ENCODE data around the gene ABI1. TPM values are rescaled to one million over a fixed set of nuclear protein-coding genes. Genes with fewer than 3 reads are reported as not detected.

Gene ABI1
- total and polyA plus RNA-seq, 2 of the 13 experiments (the other 11 are each of a cell fraction or from before 2014, with no cell fraction given): 20.9 to 22.9 TPM

- TF ChIP-seq ZNF18 (CRISPR knock-in tag; IDR thresholded peaks at IDR 0.05; ENCODE audit: insufficient replicate concordance) (peak; percentile 95), POLR2G (IDR thresholded peaks at IDR 0.05; ENCODE audit: low read depth, low read length) (peak; percentile 89), ZNF530 (CRISPR knock-in tag; IDR thresholded peaks at IDR 0.05; ENCODE audit: low read depth) (0 out of 2 replicates have a peak, but pooled peaks have one; percentile 43), HOXA7 (CRISPR knock-in tag; IDR thresholded peaks at IDR 0.05) (no peak), SAFB2 (CRISPR knock-in tag; IDR thresholded peaks at IDR 0.05; ENCODE audit: borderline replicate concordance, low read depth) (peak; percentile 66; the same call in 1 of the 2 replicates), ZKSCAN5 (CRISPR knock-in tag; IDR thresholded peaks at IDR 0.05) (no peak), MYC (CRISPR knock-in tag; IDR thresholded peaks at IDR 0.05; ENCODE audit: borderline replicate concordance) (peak; percentile 97), ETV6 (CRISPR knock-in tag; conservative IDR thresholded peaks at IDR 0.05) (peak; percentile 57; the same call in 1 of the 2 replicates), MIER2 (CRISPR knock-in tag; IDR thresholded peaks at IDR 0.05) (no peak), YY1 (IDR thresholded peaks at IDR 0.05; ENCODE audit: insufficient read depth, insufficient replicate concordance, low read depth, low read length) (peak; percentile 73), MZF1 (CRISPR knock-in tag; IDR thresholded peaks at IDR 0.05; ENCODE audit: borderline replicate concordance) (no peak), ZBTB1 (CRISPR knock-in tag; IDR thresholded peaks at IDR 0.05; ENCODE audit: borderline replicate concordance) (no peak), STAG1 (CRISPR knock-in tag; IDR thresholded peaks at IDR 0.05) (no peak), ZNF550 (CRISPR knock-in tag; IDR thresholded peaks at IDR 0.05; ENCODE audit: borderline replicate concordance) (no peak), RNF2 (conservative IDR thresholded peaks at IDR 0.05; ENCODE audit: low read depth) (peak; percentile 71; the same call in 1 of the 2 replicates), RXRA (CRISPR knock-in tag; IDR thresholded peaks at IDR 0.05) (no peak), ZBTB49 (CRISPR knock-in tag; IDR thresholded peaks at IDR 0.05; ENCODE audit: borderline replicate concordance) (no peak), ZFX (CRISPR knock-in tag; IDR thresholded peaks at IDR 0.05; ENCODE audit: low read depth) (peak; percentile 77), HES4 (CRISPR knock-in tag; IDR thresholded peaks at IDR 0.05; ENCODE audit: borderline replicate concordance) (no peak)
- TF ChIP-seq, protein P1, sequence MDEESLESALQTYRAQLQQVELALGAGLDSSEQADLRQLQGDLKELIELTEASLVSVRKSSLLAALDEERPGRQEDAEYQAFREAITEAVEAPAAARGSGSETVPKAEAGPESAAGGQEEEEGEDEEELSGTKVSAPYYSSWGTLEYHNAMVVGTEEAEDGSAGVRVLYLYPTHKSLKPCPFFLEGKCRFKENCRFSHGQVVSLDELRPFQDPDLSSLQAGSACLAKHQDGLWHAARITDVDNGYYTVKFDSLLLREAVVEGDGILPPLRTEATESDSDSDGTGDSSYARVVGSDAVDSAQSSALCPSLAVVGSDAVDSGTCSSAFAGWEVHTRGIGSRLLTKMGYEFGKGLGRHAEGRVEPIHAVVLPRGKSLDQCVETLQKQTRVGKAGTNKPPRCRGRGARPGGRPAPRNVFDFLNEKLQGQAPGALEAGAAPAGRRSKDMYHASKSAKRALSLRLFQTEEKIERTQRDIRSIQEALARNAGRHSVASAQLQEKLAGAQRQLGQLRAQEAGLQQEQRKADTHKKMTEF (CRISPR knock-in tag; IDR thresholded peaks at IDR 0.05): 0 out of 2 replicates have a peak, but pooled peaks have one; percentile 32
- TF ChIP-seq, protein P2, sequence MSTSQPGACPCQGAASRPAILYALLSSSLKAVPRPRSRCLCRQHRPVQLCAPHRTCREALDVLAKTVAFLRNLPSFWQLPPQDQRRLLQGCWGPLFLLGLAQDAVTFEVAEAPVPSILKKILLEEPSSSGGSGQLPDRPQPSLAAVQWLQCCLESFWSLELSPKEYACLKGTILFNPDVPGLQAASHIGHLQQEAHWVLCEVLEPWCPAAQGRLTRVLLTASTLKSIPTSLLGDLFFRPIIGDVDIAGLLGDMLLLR (CRISPR knock-in tag; IDR thresholded peaks at IDR 0.05): peak; percentile 63; the same call in 1 of the 2 replicates
Observed at GRCh38 chr10:26697163-26697921, 163.4 kb downstream of the ABI1 start, which contains the start of gene PDSS1 (continued).
